Testis (tissue), 3 donors: ENCODE results near the gene SLC1A1. TPM values are rescaled to one million over a fixed set of nuclear protein-coding genes. Genes with fewer than 3 reads are reported as not detected.

Source experiments
- DNase-seq: peaks from one replicate; pipeline ENCODE4 v3.0.0-alpha.2; 2019
- H3K27ac ChIP-seq, 2 donors: fragments of 200-600 bp; sonication (generic); one replicate each; pipeline ENCODE4 v1.5.1; 2019
- H3K27me3 ChIP-seq: fragments of 200-600 bp; sonication (generic); one replicate; pipeline ENCODE4 v1.5.1; 2019
- H3K36me3 ChIP-seq: fragments of 200-600 bp; sonication (generic); one replicate; pipeline ENCODE4 v1.5.1; 2017; ENCODE audit warnings: low read depth; ENCODE audit errors: missing control alignments
- H3K4me1 ChIP-seq: fragments of 200-600 bp; sonication (generic); one replicate; pipeline ENCODE4 v1.5.1; 2019
- H3K4me3 ChIP-seq, 2 donors: fragments of 200-600 bp; sonication (generic); one replicate each; pipeline ENCODE4 v1.5.1; 2017 to 2019
- H3K9me3 ChIP-seq: fragments of 200-600 bp; sonication (generic); one replicate; pipeline ENCODE4 v1.5.1; 2017
- POLR2A ChIP-seq: fragments of 450-650 bp; IDR thresholded peaks from one replicate; pipeline ENCODE4 v1.6.1; 2017; ENCODE audit warnings: antibody characterized with exemption, mild to moderate bottlenecking, moderate library complexity
- WGBS, 2 donors: methylation state at CpG; one replicate each; pipeline ENCODE4 v1.1.5; 2018; 5-methylcytosine and 5-hydroxymethylcytosine counted together
- intact Hi-C: fragments of 100-400 bp; cut with DNase I; formaldehyde crosslinking; loops from one replicate; pipeline ENCODE4 v1.15.1; 2023; ENCODE audit warnings: low total_unique reads
- polyA plus RNA-seq: library from polyadenylated mRNA; stranded (reverse); fragments of 350-450 nt; fragmentation: Illumina TruSeq; extraction: RNeasy Lipid Tissue Mini Kit (QIAGEN cat#74804); gene quantifications from one replicate; pipeline ENCODE4 v1.2.3, GENCODE V29; 2014; ENCODE audit warnings: low read depth, low replicate concordance; ENCODE audit not compliant: insufficient read depth
- total RNA-seq, 2 donors: library from RNA; depleted of rRNA; stranded (reverse); fragments of >200 nt; gene quantifications; one replicate each; pipeline ENCODE4 v1.2.3, GENCODE V29; 2016
- TF ChIP-seq, protein P1 (sequence below), 3 experiments: fragments of 450-650 bp in 2 of 3; fragments of 200-600 bp in 1 of 3; sonication (generic) in 1 of 3; IDR thresholded peaks; one replicate each; pipeline ENCODE4 v1.5.1; 2016 to 2019; ENCODE audit warnings: antibody characterized with exemption in 3 of 3, mild to moderate bottlenecking in 2 of 3, moderate library complexity in 1 of 3

Gene SLC1A1
- total and polyA plus RNA-seq, 3 donors from 2014 or later, result 0.63 to 1.2 (median 1.1) TPM

DNA sequence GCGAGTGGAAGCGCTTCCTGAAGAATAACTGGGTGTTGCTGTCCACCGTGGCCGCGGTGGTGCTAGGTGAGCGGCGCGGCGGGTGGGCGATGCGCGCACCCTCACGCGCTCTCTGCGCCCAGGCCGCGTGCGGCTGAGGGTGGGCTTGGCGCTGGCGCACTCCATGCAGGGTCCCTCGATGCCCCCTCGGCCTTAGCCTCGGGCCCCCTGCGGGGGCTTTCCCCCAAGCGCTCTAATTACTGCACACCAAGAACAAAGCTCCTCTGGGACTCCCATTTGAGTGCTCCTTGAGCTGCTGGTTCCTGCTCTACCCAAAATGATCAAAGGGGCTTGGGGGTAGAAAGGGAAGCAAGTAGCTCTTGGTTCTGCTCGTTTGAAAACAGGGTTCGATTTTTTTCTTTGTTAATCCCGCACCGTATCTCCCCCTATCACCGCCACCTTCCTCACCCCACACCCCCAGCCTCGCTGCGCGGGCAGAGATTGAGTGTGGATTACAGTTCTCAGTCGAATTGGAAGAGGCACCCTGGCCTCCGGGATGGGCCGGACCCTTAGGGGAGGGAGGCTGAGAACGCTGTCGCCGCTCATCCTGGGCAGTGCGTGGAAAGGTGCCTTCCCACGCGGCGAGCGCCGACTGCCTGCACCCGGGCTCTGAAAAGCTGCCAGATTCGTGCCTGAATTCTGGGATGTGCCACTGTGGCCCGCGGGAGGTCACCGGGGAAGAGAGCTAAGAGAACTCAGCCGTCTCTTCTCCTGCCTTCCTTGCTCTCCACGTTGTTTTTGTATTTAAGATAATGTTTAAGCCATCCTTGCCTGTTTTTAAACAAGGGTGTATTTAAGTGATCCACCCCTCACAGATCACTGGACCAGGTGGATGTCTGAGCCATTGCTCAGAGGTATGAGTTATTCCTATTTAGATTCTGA, 697 bp downstream of the SLC1A1 start:
- no peaks in the 10 kb centered on the region for H3K27me3 ChIP-seq
- H3K36me3 ChIP-seq, result no peaks in the 10 kb centered on the region
- H3K9me3 ChIP-seq, result no peaks in the 10 kb centered on the region
- intact Hi-C loops, result no loop called here
- peak overlapping the region; percentile 58 to 66 for H3K4me3 ChIP-seq
- WGBS, 2 donors, result 0 to 1% methylated on average over 35 to 51 of the region's 52 CpGs
- DNase-seq, result peak; percentile 17
- H3K4me1 ChIP-seq, result peaks cover 7% of the 10 kb centered on the region
- TF ChIP-seq, protein P1, sequence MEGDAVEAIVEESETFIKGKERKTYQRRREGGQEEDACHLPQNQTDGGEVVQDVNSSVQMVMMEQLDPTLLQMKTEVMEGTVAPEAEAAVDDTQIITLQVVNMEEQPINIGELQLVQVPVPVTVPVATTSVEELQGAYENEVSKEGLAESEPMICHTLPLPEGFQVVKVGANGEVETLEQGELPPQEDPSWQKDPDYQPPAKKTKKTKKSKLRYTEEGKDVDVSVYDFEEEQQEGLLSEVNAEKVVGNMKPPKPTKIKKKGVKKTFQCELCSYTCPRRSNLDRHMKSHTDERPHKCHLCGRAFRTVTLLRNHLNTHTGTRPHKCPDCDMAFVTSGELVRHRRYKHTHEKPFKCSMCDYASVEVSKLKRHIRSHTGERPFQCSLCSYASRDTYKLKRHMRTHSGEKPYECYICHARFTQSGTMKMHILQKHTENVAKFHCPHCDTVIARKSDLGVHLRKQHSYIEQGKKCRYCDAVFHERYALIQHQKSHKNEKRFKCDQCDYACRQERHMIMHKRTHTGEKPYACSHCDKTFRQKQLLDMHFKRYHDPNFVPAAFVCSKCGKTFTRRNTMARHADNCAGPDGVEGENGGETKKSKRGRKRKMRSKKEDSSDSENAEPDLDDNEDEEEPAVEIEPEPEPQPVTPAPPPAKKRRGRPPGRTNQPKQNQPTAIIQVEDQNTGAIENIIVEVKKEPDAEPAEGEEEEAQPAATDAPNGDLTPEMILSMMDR (IDR thresholded peaks at IDR 0.05), result no peak
- no peak for TF ChIP-seq POLR2A
- H3K27ac ChIP-seq, result no peak overlapping the region

DNA sequence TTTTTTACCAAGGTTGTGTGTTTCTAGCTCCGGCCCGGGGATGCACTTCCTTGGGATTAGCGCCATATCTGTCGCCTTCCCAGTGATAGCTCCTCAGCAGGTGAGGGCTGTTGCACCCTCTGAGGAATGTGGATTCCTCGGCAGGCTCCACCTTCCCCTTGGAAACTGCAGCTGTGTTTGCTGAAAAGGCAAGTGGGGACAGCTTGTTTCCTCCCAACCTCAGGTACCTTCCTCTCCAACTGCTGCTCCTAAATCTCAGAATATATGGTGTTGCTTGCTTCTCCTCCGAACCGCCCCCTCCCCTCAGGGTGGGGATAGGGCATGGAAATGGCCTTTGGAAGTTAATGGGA, 1.3 kb downstream of the SLC1A1 start:
- H3K4me3 ChIP-seq, result peak overlapping the region in 1 of 2 donors; percentile 66
- peaks cover 7% of the 10 kb centered on the region for H3K4me1 ChIP-seq
- no peaks in the 10 kb centered on the region for H3K27me3 ChIP-seq
- no peak for TF ChIP-seq POLR2A
- TF ChIP-seq, protein P1 (IDR thresholded peaks at IDR 0.05), result no peak
- no peak for DNase-seq
- H3K9me3 ChIP-seq, result no peaks in the 10 kb centered on the region
- WGBS, 2 donors, result 26 to 33% methylated on average over 7 of the region's 7 CpGs
- H3K27ac ChIP-seq, result no peak overlapping the region
- H3K36me3 ChIP-seq, result no peaks in the 10 kb centered on the region
- intact Hi-C loops, result no loop called here

DNA sequence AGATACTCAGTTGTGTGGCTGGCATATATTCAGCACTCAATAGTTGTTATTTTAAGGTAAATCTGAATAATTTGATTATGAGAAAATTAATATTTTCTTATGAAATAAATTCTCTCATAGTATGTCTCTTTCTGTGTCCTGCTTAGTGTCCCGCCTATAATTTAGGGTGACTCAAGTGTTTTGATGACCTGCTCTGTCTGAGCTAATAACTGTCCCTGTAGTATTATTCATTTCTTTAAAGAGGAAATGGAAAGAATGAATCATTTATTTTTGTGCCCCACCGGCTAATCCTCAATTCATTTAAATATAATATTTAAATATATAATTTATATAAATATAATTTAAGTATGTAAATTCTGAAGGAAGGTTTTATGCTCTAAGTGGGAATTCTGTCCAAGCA, 4.1 kb downstream of the SLC1A1 start:
- no peaks in the 10 kb centered on the region for H3K9me3 ChIP-seq
- no peak for TF ChIP-seq POLR2A
- TF ChIP-seq, protein P1 (IDR thresholded peaks at IDR 0.05), result no peak
- H3K4me3 ChIP-seq, result no peak overlapping the region
- peaks cover 7% of the 10 kb centered on the region for H3K4me1 ChIP-seq
- intact Hi-C loops, result no loop called here
- no peak overlapping the region for H3K27ac ChIP-seq
- 84 to 89% methylated on average over 2 of the region's 2 CpGs for WGBS, 2 donors
- no peaks in the 10 kb centered on the region for H3K27me3 ChIP-seq
- no peak for DNase-seq
- no peaks in the 10 kb centered on the region for H3K36me3 ChIP-seq

DNA sequence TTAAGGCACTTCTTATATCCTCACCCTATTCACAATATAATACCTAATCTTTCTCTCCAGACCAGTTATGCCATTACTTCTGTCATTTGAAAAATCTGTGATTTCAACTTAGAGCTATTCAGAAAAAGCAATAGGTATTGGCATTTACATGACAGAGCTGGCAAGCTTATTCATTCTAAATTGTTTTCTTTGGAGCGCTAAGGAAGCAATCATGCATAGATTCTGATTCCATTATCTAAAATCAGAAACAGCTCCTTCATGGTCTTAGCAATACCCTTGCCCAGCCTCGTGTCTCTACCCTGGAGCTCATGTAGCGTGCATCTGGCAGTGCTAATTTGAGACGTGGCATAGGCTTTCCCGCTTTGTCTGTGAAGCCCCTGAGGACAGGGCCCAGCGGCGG, 4.5 kb downstream of the SLC1A1 start:
- 93 to 96% methylated on average over 7 of the region's 7 CpGs for WGBS, 2 donors
- no peaks in the 10 kb centered on the region for H3K36me3 ChIP-seq
- no peak overlapping the region for H3K4me3 ChIP-seq
- H3K4me1 ChIP-seq, result peaks cover 7% of the 10 kb centered on the region
- DNase-seq, result no peak
- no peak for TF ChIP-seq POLR2A
- TF ChIP-seq, protein P1 (IDR thresholded peaks at IDR 0.05), result no peak
- H3K27ac ChIP-seq, result no peak overlapping the region
- intact Hi-C loops, result no loop called here
- H3K27me3 ChIP-seq, result no peaks in the 10 kb centered on the region
- H3K9me3 ChIP-seq, result no peaks in the 10 kb centered on the region

DNA sequence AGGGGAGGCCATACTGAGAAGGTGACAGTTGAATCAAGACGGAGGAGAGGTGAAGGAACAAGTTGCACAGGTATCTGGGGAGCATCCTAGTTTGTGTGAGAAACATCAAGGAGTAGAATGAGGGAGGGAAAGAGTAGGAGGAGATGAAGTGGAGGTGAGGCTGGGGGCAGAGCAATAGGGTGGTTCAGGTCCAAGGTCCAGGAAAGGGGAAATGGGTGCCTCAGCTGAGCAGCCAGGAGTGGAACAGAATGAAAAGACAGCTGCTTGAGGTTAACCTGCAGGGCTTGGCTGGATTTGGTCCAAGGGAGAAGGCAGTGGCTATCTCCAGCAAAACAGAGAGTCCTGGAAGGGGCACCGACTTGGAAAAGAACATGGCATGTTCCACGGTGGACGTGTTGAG, 5.3 kb downstream of the SLC1A1 start:
- intact Hi-C loops, result no loop called here
- Histone ChIP-seq H3K27me3 (no peaks in the 10 kb centered on the region), H3K36me3 (no peaks in the 10 kb centered on the region), H3K4me3 (no peak overlapping the region), H3K27ac (no peak overlapping the region), H3K4me1 (peaks cover 6% of the 10 kb centered on the region), H3K9me3 (no peaks in the 10 kb centered on the region)
- DNase-seq, result no peak
- WGBS, 2 donors, result 90 to 93% methylated on average over 4 of the region's 4 CpGs
- TF ChIP-seq, protein P1 (IDR thresholded peaks at IDR 0.05), result no peak
- TF ChIP-seq POLR2A, result no peak
